ENCODE data around the gene PPIL6. TPM values are rescaled to one million over a fixed set of nuclear protein-coding genes. Genes with fewer than 3 reads are reported as not detected.

Gene PPIL6
- total RNA-seq, 4 donors from 2014 or later, result 1.7 to 7.9 (median 3.2) TPM

GRCh38 chr6:109406196-109406595 is 34.2 kb downstream of the PPIL6 start:
- H3K27me3 ChIP-seq, result no peaks in the 10 kb centered on the region
- WGBS, result 73% methylated on average over 4 of the region's 4 CpGs
- no peak for DNase-seq (ENCODE audit: low spot score in 2 of 2)
- H3K4me1 ChIP-seq, result peaks cover 5% of the 10 kb centered on the region
- no peak for TF ChIP-seq POLR2A (IDR thresholded peaks at IDR 0.05)
- no peak for TF ChIP-seq EP300 (IDR thresholded peaks at IDR 0.05)
- H3K9me3 ChIP-seq, result no peaks in the 10 kb centered on the region
- H3K4me3 ChIP-seq, result no peak overlapping the region
- H3K27ac ChIP-seq, result no peak overlapping the region
- no peaks in the 10 kb centered on the region for H3K36me3 ChIP-seq

DNA sequence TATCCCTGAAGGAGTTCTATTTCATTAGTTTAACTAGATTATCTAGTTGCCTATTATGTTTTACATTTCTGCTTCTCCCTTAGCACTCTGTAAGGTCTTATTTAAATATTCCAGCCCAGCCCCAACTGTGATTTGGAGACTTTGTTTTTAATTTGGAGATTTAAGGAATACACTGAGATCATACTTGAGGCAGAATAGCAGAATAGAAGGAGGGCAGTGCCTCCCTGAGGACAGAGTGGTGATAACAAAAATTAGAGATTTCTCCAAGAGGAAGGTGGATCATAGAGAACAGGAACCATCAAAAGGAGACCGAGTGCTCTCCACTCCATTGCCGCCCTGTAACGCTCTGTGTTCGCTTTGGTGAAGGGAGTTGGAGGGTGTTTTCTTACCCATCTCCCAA is 43.4 kb downstream of the PPIL6 start:
- H3K36me3 ChIP-seq, result no peaks in the 10 kb centered on the region
- peak; percentile 12 to 15 for TF ChIP-seq CTCF (IDR thresholded peaks at IDR 0.05)
- TF ChIP-seq EP300 (IDR thresholded peaks at IDR 0.05), result no peak
- TF ChIP-seq POLR2A (IDR thresholded peaks at IDR 0.05), result no peak
- TF ChIP-seq POLR2AphosphoS5 (IDR thresholded peaks at IDR 0.05), result no peak
- H3K4me3 ChIP-seq, result no peak overlapping the region
- H3K4me1 ChIP-seq, result peaks cover under 1% of the 10 kb centered on the region
- H3K27me3 ChIP-seq, result no peaks in the 10 kb centered on the region
- DNase-seq (ENCODE audit: low spot score in 2 of 2), result no peak
- 83% methylated on average over 4 of the region's 4 CpGs for WGBS
- no peaks in the 10 kb centered on the region for H3K9me3 ChIP-seq
- no peak overlapping the region for H3K27ac ChIP-seq

DNA sequence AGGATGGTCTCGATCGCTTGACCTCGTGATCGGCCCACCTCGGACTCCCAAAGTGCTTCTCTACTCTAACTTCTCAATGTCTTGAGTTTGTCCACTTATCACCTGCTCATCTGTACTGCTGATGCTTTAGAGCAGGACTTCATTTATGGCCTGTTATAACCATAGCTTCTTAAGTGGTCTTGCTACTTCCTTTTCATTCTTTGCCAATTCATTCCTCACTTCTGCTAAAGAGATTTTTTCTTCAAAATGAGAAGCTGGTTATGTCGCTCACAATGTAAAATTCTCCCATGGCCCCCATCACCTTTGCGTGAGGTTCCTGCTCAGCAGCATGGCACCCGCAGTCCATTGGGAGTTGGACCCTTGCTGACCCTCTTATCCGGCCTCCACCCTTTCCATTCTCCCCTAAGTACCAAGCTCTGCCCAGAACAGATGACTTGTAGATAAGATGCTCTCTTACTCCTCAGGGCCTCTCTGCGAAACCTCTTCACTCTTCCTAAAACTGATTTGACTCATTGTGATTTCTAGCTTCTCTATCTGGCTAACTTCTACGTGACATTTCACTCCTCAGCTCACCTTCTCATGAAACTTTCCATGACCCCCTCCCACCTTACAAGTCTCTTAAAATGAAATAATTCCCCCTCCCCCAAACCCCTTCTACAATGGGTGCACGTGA is 44.2 kb downstream of the PPIL6 start:
- Histone ChIP-seq H3K27ac (no peak overlapping the region), H3K4me3 (no peak overlapping the region), H3K4me1 (peaks cover 9% of the 10 kb centered on the region), H3K9me3 (no peaks in the 10 kb centered on the region), H3K36me3 (no peaks in the 10 kb centered on the region), H3K27me3 (no peaks in the 10 kb centered on the region)
- TF ChIP-seq POLR2A (IDR thresholded peaks at IDR 0.05) (no peak), POLR2AphosphoS5 (IDR thresholded peaks at IDR 0.05) (no peak), EP300 (IDR thresholded peaks at IDR 0.05) (no peak), CTCF (IDR thresholded peaks at IDR 0.05) (no peak)
- WGBS, result 94% methylated on average over 12 of the region's 12 CpGs
- DNase-seq (ENCODE audit: low spot score in 2 of 2), result no peak

DNA sequence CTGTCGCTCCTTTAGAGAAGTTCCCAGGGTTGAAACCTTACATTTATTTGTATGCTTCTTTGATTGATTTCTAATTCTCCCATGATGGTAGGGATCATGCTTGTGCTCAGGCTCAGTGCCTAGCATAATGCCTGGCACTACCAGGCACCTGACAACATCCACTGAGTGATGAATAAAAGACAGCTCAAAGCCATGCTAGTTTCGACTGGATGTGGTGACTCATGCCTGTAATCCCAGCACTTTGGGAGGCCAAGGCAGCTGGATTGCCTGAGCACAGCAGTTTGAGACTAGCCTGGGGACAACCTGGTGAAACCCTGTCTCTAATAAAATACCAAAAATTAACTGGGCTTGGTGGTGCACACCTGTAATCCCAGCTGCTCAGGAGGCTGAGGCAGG is 46.5 kb downstream of the PPIL6 start:
- peaks cover 25% of the 10 kb centered on the region for H3K4me1 ChIP-seq
- no peaks in the 10 kb centered on the region for H3K9me3 ChIP-seq
- no peak for DNase-seq (ENCODE audit: low spot score in 2 of 2)
- no peak overlapping the region for H3K4me3 ChIP-seq
- no peaks in the 10 kb centered on the region for H3K36me3 ChIP-seq
- 46% methylated on average over 2 of the region's 2 CpGs for WGBS
- H3K27me3 ChIP-seq, result no peaks in the 10 kb centered on the region
- H3K27ac ChIP-seq, result no peak overlapping the region
- TF ChIP-seq EP300 (IDR thresholded peaks at IDR 0.05) (no peak), CTCF (IDR thresholded peaks at IDR 0.05) (no peak), POLR2A (IDR thresholded peaks at IDR 0.05) (no peak), POLR2AphosphoS5 (IDR thresholded peaks at IDR 0.05) (no peak)

- Histone ChIP-seq H3K4me3 (no peak overlapping the region), H3K27me3 (no peaks in the 10 kb centered on the region), H3K27ac (no peak overlapping the region), H3K36me3 (no peaks in the 10 kb centered on the region), H3K4me1 (peaks cover 28% of the 10 kb centered on the region), H3K9me3 (no peaks in the 10 kb centered on the region)
- DNase-seq (ENCODE audit: low spot score in 2 of 2), result no peak
- no peak for TF ChIP-seq POLR2AphosphoS5 (IDR thresholded peaks at IDR 0.05)
- 82% methylated on average over 5 of the region's 5 CpGs for WGBS
These were observed 47.1 kb downstream of the PPIL6 start for GRCh38 chr6:109393157-109393885.

- WGBS, result 39% methylated on average over 6 of the region's 6 CpGs
- no peaks in the 10 kb centered on the region for H3K36me3 ChIP-seq
- no peak for DNase-seq (ENCODE audit: low spot score in 2 of 2)
- no peaks in the 10 kb centered on the region for H3K27me3 ChIP-seq
- peak overlapping the region; percentile 20 for H3K27ac ChIP-seq
- H3K9me3 ChIP-seq, result no peaks in the 10 kb centered on the region
- H3K4me3 ChIP-seq, result no peak overlapping the region
- TF ChIP-seq POLR2A (IDR thresholded peaks at IDR 0.05) (no peak), EP300 (IDR thresholded peaks at IDR 0.05) (no peak), CTCF (IDR thresholded peaks at IDR 0.05) (no peak), POLR2AphosphoS5 (IDR thresholded peaks at IDR 0.05) (no peak)
- H3K4me1 ChIP-seq, result peaks cover 37% of the 10 kb centered on the region
These were observed 50.7 kb downstream of the PPIL6 start for GRCh38 chr6:109389650-109390274.

Measured in suprapubic skin (tissue), 4 donors.